ENCODE data around the gene KLHL3. TPM values are rescaled to one million over a fixed set of nuclear protein-coding genes. Genes with fewer than 3 reads are reported as not detected.

Gene KLHL3
- total RNA-seq, 1 donor from 2014 or later: 2.2 TPM

GRCh38 chr5:137609127-137609526 lies 126.8 kb downstream of the KLHL3 start:
- no peaks in the 10 kb centered on the region for H3K9me3 Mint-ChIP-seq
- H3K4me1 Mint-ChIP-seq: peaks cover 6% of the 10 kb centered on the region
- H3K4me3 Mint-ChIP-seq: no peak overlapping the region
- H3K36me3 Mint-ChIP-seq (ENCODE audit: low read depth): no peaks in the 10 kb centered on the region
- DNase-seq: no peak
- H3K27me3 Mint-ChIP-seq: peaks cover 36% of the 10 kb centered on the region
- intact Hi-C loops (cut with micrococcal nuclease): no loop called here
- no peak overlapping the region for H3K27ac Mint-ChIP-seq

- no peak for DNase-seq
- intact Hi-C loops (cut with micrococcal nuclease): no loop called here
- H3K36me3 Mint-ChIP-seq (ENCODE audit: low read depth): no peaks in the 10 kb centered on the region
- H3K27ac Mint-ChIP-seq: no peak overlapping the region
- no peaks in the 10 kb centered on the region for H3K4me1 Mint-ChIP-seq
- no peak overlapping the region for H3K4me3 Mint-ChIP-seq
- H3K27me3 Mint-ChIP-seq: peaks cover 38% of the 10 kb centered on the region
- no peaks in the 10 kb centered on the region for H3K9me3 Mint-ChIP-seq
These were observed 128.1 kb downstream of the KLHL3 start for GRCh38 chr5:137607771-137608170.

- peaks cover 38% of the 10 kb centered on the region for H3K27me3 Mint-ChIP-seq
- H3K4me3 Mint-ChIP-seq: no peak overlapping the region
- DNase-seq: no peak
- H3K9me3 Mint-ChIP-seq: no peaks in the 10 kb centered on the region
- H3K36me3 Mint-ChIP-seq (ENCODE audit: low read depth): no peaks in the 10 kb centered on the region
- no peak overlapping the region for H3K27ac Mint-ChIP-seq
- intact Hi-C loops (cut with micrococcal nuclease): no loop called here
- no peaks in the 10 kb centered on the region for H3K4me1 Mint-ChIP-seq
These were observed 129.5 kb downstream of the KLHL3 start for GRCh38 chr5:137606401-137606800.

GRCh38 chr5:137605411-137605810 lies 130.5 kb downstream of the KLHL3 start:
- H3K27me3 Mint-ChIP-seq: peaks cover 32% of the 10 kb centered on the region
- H3K36me3 Mint-ChIP-seq (ENCODE audit: low read depth): no peaks in the 10 kb centered on the region
- no peaks in the 10 kb centered on the region for H3K4me1 Mint-ChIP-seq
- H3K27ac Mint-ChIP-seq: no peak overlapping the region
- intact Hi-C loops (cut with micrococcal nuclease): no loop called here
- no peak for DNase-seq
- no peaks in the 10 kb centered on the region for H3K9me3 Mint-ChIP-seq
- H3K4me3 Mint-ChIP-seq: no peak overlapping the region

GRCh38 chr5:137604348-137605095 lies 131.4 kb downstream of the KLHL3 start:
- Mint-ChIP-seq H3K27ac (no peak overlapping the region), H3K4me1 (no peaks in the 10 kb centered on the region), H3K27me3 (peaks cover 31% of the 10 kb centered on the region), H3K36me3 (ENCODE audit: low read depth) (no peaks in the 10 kb centered on the region), H3K4me3 (no peak overlapping the region), H3K9me3 (no peaks in the 10 kb centered on the region)
- intact Hi-C loops (cut with micrococcal nuclease): no loop called here
- DNase-seq: no peak

- no peak overlapping the region for H3K4me3 Mint-ChIP-seq
- no peaks in the 10 kb centered on the region for H3K4me1 Mint-ChIP-seq
- H3K27me3 Mint-ChIP-seq: peaks cover 35% of the 10 kb centered on the region
- no peaks in the 10 kb centered on the region for H3K36me3 Mint-ChIP-seq (ENCODE audit: low read depth)
- no peak for DNase-seq
- H3K9me3 Mint-ChIP-seq: no peaks in the 10 kb centered on the region
- intact Hi-C loops (cut with micrococcal nuclease): no loop called here
- no peak overlapping the region for H3K27ac Mint-ChIP-seq
These were observed 132.0 kb downstream of the KLHL3 start for GRCh38 chr5:137603891-137604290.

- intact Hi-C loops (cut with micrococcal nuclease): no loop called here
- peaks cover 40% of the 10 kb centered on the region for H3K27me3 Mint-ChIP-seq
- H3K36me3 Mint-ChIP-seq (ENCODE audit: low read depth): no peaks in the 10 kb centered on the region
- DNase-seq: no peak
- no peak overlapping the region for H3K27ac Mint-ChIP-seq
- no peaks in the 10 kb centered on the region for H3K4me1 Mint-ChIP-seq
- no peaks in the 10 kb centered on the region for H3K9me3 Mint-ChIP-seq
- H3K4me3 Mint-ChIP-seq: no peak overlapping the region
These were observed 132.5 kb downstream of the KLHL3 start for GRCh38 chr5:137603356-137603755.

GRCh38 chr5:137602721-137603273 lies 133.1 kb downstream of the KLHL3 start:
- no peak for DNase-seq
- Mint-ChIP-seq H3K27me3 (peaks cover 38% of the 10 kb centered on the region), H3K4me3 (no peak overlapping the region), H3K4me1 (no peaks in the 10 kb centered on the region), H3K9me3 (no peaks in the 10 kb centered on the region), H3K27ac (no peak overlapping the region), H3K36me3 (ENCODE audit: low read depth) (no peaks in the 10 kb centered on the region)
- intact Hi-C loops (cut with micrococcal nuclease): no loop called here

GRCh38 chr5:137600721-137601360 lies 135.0 kb downstream of the KLHL3 start:
- intact Hi-C loops (cut with micrococcal nuclease): no loop called here
- H3K36me3 Mint-ChIP-seq (ENCODE audit: low read depth): no peaks in the 10 kb centered on the region
- DNase-seq: no peak
- H3K4me1 Mint-ChIP-seq: no peaks in the 10 kb centered on the region
- peaks cover 35% of the 10 kb centered on the region for H3K27me3 Mint-ChIP-seq
- no peak overlapping the region for H3K4me3 Mint-ChIP-seq
- no peak overlapping the region for H3K27ac Mint-ChIP-seq
- H3K9me3 Mint-ChIP-seq: no peaks in the 10 kb centered on the region

GRCh38 chr5:137599457-137599856 lies 136.4 kb downstream of the KLHL3 start:
- intact Hi-C loops (cut with micrococcal nuclease): no loop called here
- Mint-ChIP-seq H3K27ac (no peak overlapping the region), H3K9me3 (no peaks in the 10 kb centered on the region), H3K36me3 (ENCODE audit: low read depth) (no peaks in the 10 kb centered on the region), H3K4me1 (no peaks in the 10 kb centered on the region), H3K27me3 (peaks cover 32% of the 10 kb centered on the region), H3K4me3 (no peak overlapping the region)
- DNase-seq: no peak

GRCh38 chr5:137598399-137598798 lies 137.5 kb downstream of the KLHL3 start:
- no peaks in the 10 kb centered on the region for H3K9me3 Mint-ChIP-seq
- H3K4me3 Mint-ChIP-seq: no peak overlapping the region
- intact Hi-C loops (cut with micrococcal nuclease): no loop called here
- H3K27me3 Mint-ChIP-seq: peaks cover 32% of the 10 kb centered on the region
- DNase-seq: no peak
- no peaks in the 10 kb centered on the region for H3K4me1 Mint-ChIP-seq
- no peaks in the 10 kb centered on the region for H3K36me3 Mint-ChIP-seq (ENCODE audit: low read depth)
- H3K27ac Mint-ChIP-seq: no peak overlapping the region

GRCh38 chr5:137596941-137597340 lies 138.9 kb downstream of the KLHL3 start:
- no peak for DNase-seq
- Mint-ChIP-seq H3K4me1 (no peaks in the 10 kb centered on the region), H3K4me3 (no peak overlapping the region), H3K27ac (no peak overlapping the region), H3K27me3 (peaks cover 37% of the 10 kb centered on the region), H3K9me3 (no peaks in the 10 kb centered on the region), H3K36me3 (ENCODE audit: low read depth) (no peaks in the 10 kb centered on the region)
- intact Hi-C loops (cut with micrococcal nuclease): no loop called here

- no peaks in the 10 kb centered on the region for H3K36me3 Mint-ChIP-seq (ENCODE audit: low read depth)
- H3K4me3 Mint-ChIP-seq: no peak overlapping the region
- H3K9me3 Mint-ChIP-seq: no peaks in the 10 kb centered on the region
- intact Hi-C loops (cut with micrococcal nuclease): no loop called here
- H3K27ac Mint-ChIP-seq: no peak overlapping the region
- no peak for DNase-seq
- H3K4me1 Mint-ChIP-seq: no peaks in the 10 kb centered on the region
- H3K27me3 Mint-ChIP-seq: peaks cover 40% of the 10 kb centered on the region
These were observed 140.4 kb downstream of the KLHL3 start for GRCh38 chr5:137595396-137596079.

- H3K4me3 Mint-ChIP-seq: no peak overlapping the region
These were observed 141.2 kb downstream of the KLHL3 start for GRCh38 chr5:137594717-137595116.

More at GRCh38 chr5:137594717-137595116, 141.2 kb downstream of the KLHL3 start:
- DNase-seq: no peak
- Mint-ChIP-seq H3K27ac (no peak overlapping the region), H3K36me3 (ENCODE audit: low read depth) (no peaks in the 10 kb centered on the region), H3K27me3 (peaks cover 38% of the 10 kb centered on the region), H3K9me3 (no peaks in the 10 kb centered on the region), H3K4me1 (no peaks in the 10 kb centered on the region)
- intact Hi-C loops (cut with micrococcal nuclease): no loop called here
